ENCODE data around the gene GNG12.

DNA sequence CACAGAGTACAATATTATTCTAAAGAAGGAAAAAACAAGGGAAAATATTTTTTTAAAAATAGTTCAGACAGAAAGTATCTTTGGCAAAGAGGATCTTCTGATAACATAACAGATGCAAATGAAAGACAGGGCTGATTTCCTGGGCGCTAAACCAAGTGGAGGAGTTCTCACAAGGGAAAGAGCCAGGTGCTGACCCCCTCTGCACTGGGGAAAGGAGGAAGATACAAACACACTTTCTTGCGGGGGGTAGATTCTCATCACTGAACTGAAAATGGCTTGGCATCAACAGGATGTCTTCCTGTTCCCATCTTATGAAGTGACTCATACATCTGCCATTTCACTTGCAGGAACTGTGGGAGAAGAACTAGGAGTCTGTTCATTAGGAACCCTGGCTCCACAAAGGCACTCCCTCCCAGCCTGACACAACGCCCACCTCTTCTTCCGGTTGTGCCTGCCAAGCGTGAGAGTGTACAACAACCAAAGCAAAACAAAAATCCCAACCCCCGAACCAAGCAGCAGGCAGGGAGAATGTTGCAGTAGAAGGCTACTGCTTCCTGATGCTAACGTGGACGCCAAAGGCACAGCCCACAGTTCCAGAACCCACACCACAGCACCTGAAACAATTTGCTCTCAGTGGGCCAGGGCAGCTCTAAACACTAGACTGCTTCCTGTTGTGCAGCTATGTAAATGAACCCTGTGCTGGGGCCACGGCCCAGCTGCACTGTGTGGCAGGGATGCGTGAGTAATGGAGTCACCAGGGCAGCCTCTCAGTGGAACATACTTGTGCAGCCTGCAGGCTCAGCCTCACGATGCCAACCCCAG lies 97.2 kb downstream of the GNG12 start:
- TF ChIP-seq CTCF (optimal IDR thresholded peaks at IDR 0.05 in 1 of 3, IDR thresholded peaks at IDR 0.05 in 1 of 3, conservative IDR thresholded peaks at IDR 0.05 in 1 of 3; ENCODE audit: extremely low read depth in 1 of 3, insufficient read depth in 2 of 3, low read length in 3 of 3) (no peak), EZH2 (IDR thresholded peaks at IDR 0.05; ENCODE audit: low read length) (no peak)

All from keratinocyte (primary cell).